Endothelial cell of umbilical vein (primary cell): ENCODE results near the gene PKD2.

Experiments used
- CTCF ChIP-seq, 2 donors: IDR thresholded peaks; 1 replicate in 1 of 2; 2 replicates in 1 of 2; pipeline ENCODE4 v1.5.1; 2011; ENCODE audit warnings: low read length in 2 of 2, mild to moderate bottlenecking in 2 of 2, moderate library complexity in 2 of 2, control low read depth in 1 of 2, inconsistent platforms in 1 of 2, low read depth in 1 of 2; ENCODE audit not compliant: insufficient read depth in 1 of 2; ENCODE audit errors: extremely low read depth in 1 of 2
- EZH2 ChIP-seq: IDR thresholded peaks from 2 replicates; pipeline ENCODE4 v1.6.1; 2012; ENCODE audit warnings: borderline replicate concordance, low read depth, mild to moderate bottlenecking, moderate library complexity, low read length, inconsistent platforms; ENCODE audit not compliant: severe bottlenecking
- JUN ChIP-seq: IDR thresholded peaks from 2 replicates; pipeline ENCODE4 v1.6.1; 2011; ENCODE audit warnings: borderline replicate concordance, low read depth; ENCODE audit not compliant: insufficient read length, insufficient read depth
- MAX ChIP-seq: IDR thresholded peaks from 2 replicates; pipeline ENCODE4 v1.6.1; 2011; ENCODE audit not compliant: insufficient read depth, insufficient read length
- MYC ChIP-seq: IDR thresholded peaks from one replicate; pipeline ENCODE4 v1.6.1; 2011; ENCODE audit warnings: mild to moderate bottlenecking, low read depth, low read length
- POLR2A ChIP-seq: IDR thresholded peaks from 2 replicates; pipeline ENCODE4 v1.6.1; 2012; ENCODE audit warnings: low read depth, mild to moderate bottlenecking, control low read depth, low read length
- POLR2AphosphoS5 ChIP-seq: IDR thresholded peaks from 2 replicates; pipeline ENCODE4 v1.6.1; 2012; ENCODE audit warnings: low read depth, mild to moderate bottlenecking, control low read depth, low read length, moderate library complexity; ENCODE audit not compliant: insufficient read depth

GRCh38 chr4:88112856-88113255 lies 105.4 kb downstream of the PKD2 start:
- no peak for TF ChIP-seq CTCF (IDR thresholded peaks at IDR 0.05; ENCODE audit: extremely low read depth in 1 of 2, insufficient read depth in 1 of 2, low read depth in 1 of 2, low read length in 2 of 2)
- no peak for TF ChIP-seq POLR2AphosphoS5
- TF ChIP-seq POLR2A: no peak
- no peak for TF ChIP-seq EZH2
- TF ChIP-seq JUN: no peak
- TF ChIP-seq MYC: no peak
- TF ChIP-seq MAX: no peak
